ENCODE data around the gene CLTA.

GRCh38 chr9:36150574-36151315 lies 40.0 kb upstream of the CLTA start:
- TF ChIP-seq CTCF (IDR thresholded peaks at IDR 0.05) (no peak), POLR2A (IDR thresholded peaks at IDR 0.05) (no peak)
